Epithelial cell of prostate (primary cell): ENCODE data around the gene DLG5.
A peak's percentile ranks its signal among the peaks of the same experiment; 100 is the strongest.
"Not testable (repeated sequence)": the region's sequence is repeated elsewhere in the genome, so short reads cannot be mapped to it uniquely, and the experiment has no call there.

ENCODE experiments used
- DNase-seq: peaks from one replicate; pipeline ENCODE4 v3.0.0-alpha.2; 2011; ENCODE audit warnings: low read depth, low spot score
- H3K27ac ChIP-seq: fragments of 450-650 bp; 2 replicates; pipeline ENCODE4 v1.5.1; 2017; ENCODE audit warnings: mild to moderate bottlenecking

Gene DLG5

GRCh38 chr10:77776487-77776886 lies 150.1 kb downstream of the DLG5 start:
- no peak for DNase-seq
- H3K27ac ChIP-seq = no peak overlapping the region

- no peak overlapping the region for H3K27ac ChIP-seq
- DNase-seq = no peak
Observed at GRCh38 chr10:77774940-77775391, 151.6 kb downstream of the DLG5 start.

GRCh38 chr10:77773631-77774426 lies 152.7 kb downstream of the DLG5 start:
- no peak overlapping the region for H3K27ac ChIP-seq
- DNase-seq = no peak

GRCh38 chr10:77772852-77773600 lies 153.5 kb downstream of the DLG5 start:
- H3K27ac ChIP-seq, DNase-seq: not testable (repeated sequence)

- no peak for DNase-seq
- no peak overlapping the region for H3K27ac ChIP-seq
Observed at GRCh38 chr10:77771851-77772250, 154.7 kb downstream of the DLG5 start.

- no peak for DNase-seq
Observed at GRCh38 chr10:77771450-77771849, 155.1 kb downstream of the DLG5 start.

GRCh38 chr10:77770868-77771175 lies 155.7 kb downstream of the DLG5 start:
- no peak for DNase-seq
- no peak overlapping the region for H3K27ac ChIP-seq

More at GRCh38 chr10:77771450-77771849, 155.1 kb downstream of the DLG5 start:
- no peak overlapping the region for H3K27ac ChIP-seq

- no peak for DNase-seq
- H3K27ac ChIP-seq = no peak overlapping the region
Observed at GRCh38 chr10:77770081-77770867, 156.3 kb downstream of the DLG5 start.

GRCh38 chr10:77768039-77768438 lies 158.5 kb downstream of the DLG5 start:
- DNase-seq = no peak
- no peak overlapping the region for H3K27ac ChIP-seq

GRCh38 chr10:77763453-77764430 lies 162.8 kb downstream of the DLG5 start:
- DNase-seq = no peak

GRCh38 chr10:77758406-77758805 lies 168.1 kb downstream of the DLG5 start:
- not testable (repeated sequence) for DNase-seq, H3K27ac ChIP-seq

More at GRCh38 chr10:77763453-77764430, 162.8 kb downstream of the DLG5 start:
- no peak overlapping the region for H3K27ac ChIP-seq

- peak overlapping the region; percentile 10 for H3K27ac ChIP-seq
- DNase-seq = no peak
Observed at GRCh38 chr10:77756319-77757232, 170.0 kb downstream of the DLG5 start.

GRCh38 chr10:77746047-77746707 lies 180.4 kb downstream of the DLG5 start:
- no peak overlapping the region for H3K27ac ChIP-seq
- DNase-seq = no peak

- DNase-seq = peak; percentile 69
- H3K27ac ChIP-seq = peak overlapping the region; percentile 37
Observed at GRCh38 chr10:77744245-77744644, 182.3 kb downstream of the DLG5 start.

- H3K27ac ChIP-seq = no peak overlapping the region
- DNase-seq = no peak
Observed at GRCh38 chr10:77742172-77742571, 184.4 kb downstream of the DLG5 start.

- H3K27ac ChIP-seq = no peak overlapping the region
- no peak for DNase-seq
Observed at GRCh38 chr10:77741746-77742145, 184.8 kb downstream of the DLG5 start.
